RWPE2 (cell line): ENCODE results near the gene GDNF.
"Not testable (repeated sequence)": the region's sequence is repeated elsewhere in the genome, so short reads cannot be mapped to it uniquely, and the experiment has no call there.

ENCODE experiments used
- ATAC-seq: fragments of 200-7000 bp; cut with Tn5 transposase; 3 replicates; pipeline ENCODE4 v1.9.1; 2021; ENCODE audit warnings: low read depth
- DNase-seq: peaks from one replicate; pipeline ENCODE4 v3.0.0-alpha.2; 2020; ENCODE audit warnings: low spot score
- H3K27ac ChIP-seq: fragments of 450-650 bp; 2 replicates; pipeline ENCODE4 v1.5.1; 2017; ENCODE audit warnings: mild to moderate bottlenecking; ENCODE audit not compliant: poor library complexity, severe bottlenecking
- H3K27me3 ChIP-seq: fragments of 250-450 bp; sonication (Bioruptor Pico); 2 replicates; pipeline ENCODE4 v1.5.1; 2021; ENCODE audit warnings: mild to moderate bottlenecking, moderate library complexity; ENCODE audit not compliant: insufficient read depth, poor library complexity, severe bottlenecking
- H3K36me3 ChIP-seq: fragments of 250-450 bp; sonication (Bioruptor Pico); 2 replicates; pipeline ENCODE4 v1.5.1; 2020; ENCODE audit warnings: low read depth, mild to moderate bottlenecking, moderate library complexity
- H3K4me1 ChIP-seq: fragments of 250-450 bp; sonication (Bioruptor Pico); 2 replicates; pipeline ENCODE4 v1.5.1; 2021; ENCODE audit warnings: mild to moderate bottlenecking, moderate library complexity; ENCODE audit not compliant: insufficient read depth, poor library complexity, severe bottlenecking
- H3K4me3 ChIP-seq: fragments of 250-450 bp; sonication (Bioruptor Pico); 2 replicates; pipeline ENCODE4 v1.5.1; 2021; ENCODE audit warnings: mild to moderate bottlenecking, moderate library complexity; ENCODE audit not compliant: severe bottlenecking
- H3K9me3 ChIP-seq: fragments of 250-450 bp; sonication (Bioruptor Pico); 2 replicates; pipeline ENCODE4 v1.5.1; 2021; ENCODE audit warnings: mild to moderate bottlenecking, moderate library complexity; ENCODE audit not compliant: severe bottlenecking
- TF ChIP-seq, protein P1 (sequence below): fragments of 450-650 bp; IDR thresholded peaks from one replicate; pipeline ENCODE4 v1.5.1; 2017; ENCODE audit warnings: mild to moderate bottlenecking, moderate library complexity; ENCODE audit not compliant: poor library complexity, severe bottlenecking

Gene GDNF

DNA sequence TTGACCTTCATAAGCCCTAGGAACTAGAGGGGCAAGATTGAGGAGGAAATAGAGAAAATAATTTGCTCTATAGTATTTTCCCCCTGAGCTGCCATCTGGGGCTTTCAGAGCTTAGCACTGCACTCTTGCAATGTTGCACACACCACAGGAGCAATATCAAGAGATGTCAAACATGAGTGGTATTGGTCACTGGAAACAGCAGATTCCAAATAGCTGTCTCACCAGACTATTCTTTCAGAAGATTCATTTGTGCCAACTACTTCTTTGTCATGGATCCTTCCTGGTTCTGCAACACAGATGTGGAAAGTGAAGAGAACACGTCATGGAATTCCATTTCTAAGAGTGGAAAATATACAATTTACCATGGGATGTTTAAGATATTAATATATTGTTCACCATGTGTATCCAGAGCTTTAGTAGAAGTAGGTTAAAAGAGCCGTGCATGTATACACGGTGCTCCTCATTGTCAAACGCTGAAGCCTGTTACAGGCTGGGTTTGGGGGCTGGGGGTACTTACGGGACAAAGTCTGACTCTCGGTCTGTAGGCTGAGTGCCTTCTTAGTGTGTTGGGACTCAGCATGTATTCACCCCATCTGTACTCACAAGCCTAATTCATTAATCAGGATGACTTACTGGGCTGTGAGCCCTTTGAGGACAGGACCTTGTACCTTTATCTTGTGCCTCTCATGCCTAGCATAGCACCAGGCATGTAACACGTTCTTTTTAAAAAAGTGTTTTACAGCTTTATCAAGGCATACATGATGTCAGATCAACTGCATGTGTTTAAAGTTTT is 31.4 kb upstream of the GDNF start:
- Histone ChIP-seq H3K27ac (no peak overlapping the region), H3K27me3 (no peaks in the 10 kb centered on the region), H3K4me1 (no peaks in the 10 kb centered on the region), H3K36me3 (no peaks in the 10 kb centered on the region), H3K4me3 (no peak overlapping the region), H3K9me3 (no peaks in the 10 kb centered on the region)
- TF ChIP-seq, protein P1, sequence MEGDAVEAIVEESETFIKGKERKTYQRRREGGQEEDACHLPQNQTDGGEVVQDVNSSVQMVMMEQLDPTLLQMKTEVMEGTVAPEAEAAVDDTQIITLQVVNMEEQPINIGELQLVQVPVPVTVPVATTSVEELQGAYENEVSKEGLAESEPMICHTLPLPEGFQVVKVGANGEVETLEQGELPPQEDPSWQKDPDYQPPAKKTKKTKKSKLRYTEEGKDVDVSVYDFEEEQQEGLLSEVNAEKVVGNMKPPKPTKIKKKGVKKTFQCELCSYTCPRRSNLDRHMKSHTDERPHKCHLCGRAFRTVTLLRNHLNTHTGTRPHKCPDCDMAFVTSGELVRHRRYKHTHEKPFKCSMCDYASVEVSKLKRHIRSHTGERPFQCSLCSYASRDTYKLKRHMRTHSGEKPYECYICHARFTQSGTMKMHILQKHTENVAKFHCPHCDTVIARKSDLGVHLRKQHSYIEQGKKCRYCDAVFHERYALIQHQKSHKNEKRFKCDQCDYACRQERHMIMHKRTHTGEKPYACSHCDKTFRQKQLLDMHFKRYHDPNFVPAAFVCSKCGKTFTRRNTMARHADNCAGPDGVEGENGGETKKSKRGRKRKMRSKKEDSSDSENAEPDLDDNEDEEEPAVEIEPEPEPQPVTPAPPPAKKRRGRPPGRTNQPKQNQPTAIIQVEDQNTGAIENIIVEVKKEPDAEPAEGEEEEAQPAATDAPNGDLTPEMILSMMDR, result no peak
- DNase-seq, result no peak
- peak; percentile 64 for ATAC-seq

DNA sequence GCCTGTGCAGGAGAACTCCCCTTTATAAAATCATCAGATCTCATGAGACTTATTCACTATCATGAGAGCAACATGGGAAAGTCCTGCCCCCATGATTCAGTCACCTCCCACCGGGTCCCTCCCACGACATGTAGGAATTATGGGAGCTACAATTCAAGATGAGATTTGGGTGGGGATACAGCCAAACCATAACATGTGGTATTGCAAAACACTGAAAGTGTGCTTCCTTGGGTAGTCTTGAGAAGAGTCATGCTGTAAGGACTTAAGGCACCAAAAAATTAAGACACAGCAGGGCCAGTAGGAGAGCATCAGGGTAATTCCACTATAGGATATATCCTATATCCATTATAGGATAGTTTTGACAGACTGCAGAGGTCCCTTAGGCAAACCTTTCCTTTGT is 29.4 kb upstream of the GDNF start:
- Histone ChIP-seq H3K9me3 (no peaks in the 10 kb centered on the region), H3K27ac (no peak overlapping the region), H3K36me3 (no peaks in the 10 kb centered on the region), H3K4me3 (no peak overlapping the region), H3K27me3 (no peaks in the 10 kb centered on the region), H3K4me1 (no peaks in the 10 kb centered on the region)
- ATAC-seq, result no peak
- TF ChIP-seq, protein P1, result no peak
- DNase-seq, result no peak

DNA sequence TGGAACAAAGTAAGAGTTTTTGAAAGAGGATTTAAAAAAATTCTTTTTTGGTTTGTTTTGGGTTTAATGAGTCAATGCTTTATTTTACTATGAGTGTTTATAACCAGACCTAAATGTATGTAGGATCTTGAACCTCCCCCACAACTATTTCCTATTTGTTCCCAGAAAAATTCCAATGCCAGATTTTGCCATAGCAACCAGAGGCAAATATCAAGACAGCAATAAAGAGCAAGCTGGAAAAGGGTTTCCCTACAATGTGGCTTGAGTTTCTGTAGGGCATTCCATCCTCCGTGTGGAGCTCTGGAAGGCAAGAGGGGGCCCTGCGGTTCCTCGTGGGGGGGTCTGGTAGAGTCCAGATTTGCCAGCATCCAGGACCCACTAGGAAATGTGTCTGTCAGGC is 27.8 kb upstream of the GDNF start:
- no peak overlapping the region for H3K27ac ChIP-seq
- ATAC-seq (no peak), DNase-seq (no peak)
- H3K9me3 ChIP-seq, result no peaks in the 10 kb centered on the region
- no peak overlapping the region for H3K4me3 ChIP-seq
- no peaks in the 10 kb centered on the region for H3K27me3 ChIP-seq
- no peaks in the 10 kb centered on the region for H3K36me3 ChIP-seq
- H3K4me1 ChIP-seq, result no peaks in the 10 kb centered on the region
- TF ChIP-seq, protein P1, result no peak

DNA sequence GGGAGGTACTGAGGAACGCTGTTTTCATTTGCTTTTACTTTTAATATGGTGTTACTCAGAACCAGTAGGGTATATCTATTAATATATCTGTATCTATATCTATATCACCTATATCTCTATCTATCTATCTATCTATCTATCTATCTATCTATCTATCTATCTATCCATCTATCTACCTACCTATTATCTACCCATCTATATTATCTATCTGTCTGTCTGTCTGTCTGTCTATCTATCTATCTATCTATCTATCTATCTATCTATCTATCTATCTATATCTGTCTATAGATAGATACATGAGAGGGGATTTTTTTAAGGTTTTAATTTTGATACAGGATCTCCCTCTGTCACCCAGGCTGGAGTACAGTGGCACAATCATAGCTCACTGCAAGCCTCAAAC is 23.1 kb upstream of the GDNF start:
- not testable (repeated sequence) for H3K27me3 ChIP-seq, H3K4me1 ChIP-seq, H3K27ac ChIP-seq, H3K9me3 ChIP-seq, H3K4me3 ChIP-seq, DNase-seq, H3K36me3 ChIP-seq, ATAC-seq

DNA sequence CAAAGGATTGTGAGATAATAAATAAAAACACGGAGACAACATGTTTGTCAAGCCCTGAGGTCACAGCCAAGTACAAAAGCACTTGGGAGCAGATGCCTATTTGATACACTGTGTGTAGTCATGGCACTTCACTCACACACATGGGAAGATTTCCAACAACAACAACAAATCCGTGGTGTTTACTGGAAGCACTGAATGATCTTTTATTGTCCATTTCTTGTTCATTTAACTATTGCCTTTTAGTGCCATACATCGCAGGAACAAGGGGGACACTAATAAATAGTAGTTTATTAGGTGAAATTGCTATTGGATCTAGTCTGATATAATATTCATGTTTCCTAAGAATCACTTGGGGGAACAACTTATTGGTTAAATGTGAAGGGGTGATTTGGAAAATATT is 20.4 kb upstream of the GDNF start:
- Histone ChIP-seq H3K27ac (no peak overlapping the region), H3K36me3 (no peaks in the 10 kb centered on the region), H3K4me1 (no peaks in the 10 kb centered on the region), H3K27me3 (no peaks in the 10 kb centered on the region), H3K4me3 (no peak overlapping the region), H3K9me3 (no peaks in the 10 kb centered on the region)
- ATAC-seq (no peak), DNase-seq (no peak)
- TF ChIP-seq, protein P1, result no peak
